HG02571 (cell line): ENCODE measurements around the gene CXXC5.
"Not testable (repeated sequence)": the region's sequence is repeated elsewhere in the genome, so short reads cannot be mapped to it uniquely, and the experiment has no call there.

Experiments used
- ATAC-seq: cut with Tn5 transposase; IDR thresholded peaks from one replicate; pipeline ENCODE4 v1.9.1; 2021; ENCODE audit warnings: mild to moderate bottlenecking, moderate library complexity; ENCODE audit not compliant: unreplicated experiment

The CXXC5 gene

DNA sequence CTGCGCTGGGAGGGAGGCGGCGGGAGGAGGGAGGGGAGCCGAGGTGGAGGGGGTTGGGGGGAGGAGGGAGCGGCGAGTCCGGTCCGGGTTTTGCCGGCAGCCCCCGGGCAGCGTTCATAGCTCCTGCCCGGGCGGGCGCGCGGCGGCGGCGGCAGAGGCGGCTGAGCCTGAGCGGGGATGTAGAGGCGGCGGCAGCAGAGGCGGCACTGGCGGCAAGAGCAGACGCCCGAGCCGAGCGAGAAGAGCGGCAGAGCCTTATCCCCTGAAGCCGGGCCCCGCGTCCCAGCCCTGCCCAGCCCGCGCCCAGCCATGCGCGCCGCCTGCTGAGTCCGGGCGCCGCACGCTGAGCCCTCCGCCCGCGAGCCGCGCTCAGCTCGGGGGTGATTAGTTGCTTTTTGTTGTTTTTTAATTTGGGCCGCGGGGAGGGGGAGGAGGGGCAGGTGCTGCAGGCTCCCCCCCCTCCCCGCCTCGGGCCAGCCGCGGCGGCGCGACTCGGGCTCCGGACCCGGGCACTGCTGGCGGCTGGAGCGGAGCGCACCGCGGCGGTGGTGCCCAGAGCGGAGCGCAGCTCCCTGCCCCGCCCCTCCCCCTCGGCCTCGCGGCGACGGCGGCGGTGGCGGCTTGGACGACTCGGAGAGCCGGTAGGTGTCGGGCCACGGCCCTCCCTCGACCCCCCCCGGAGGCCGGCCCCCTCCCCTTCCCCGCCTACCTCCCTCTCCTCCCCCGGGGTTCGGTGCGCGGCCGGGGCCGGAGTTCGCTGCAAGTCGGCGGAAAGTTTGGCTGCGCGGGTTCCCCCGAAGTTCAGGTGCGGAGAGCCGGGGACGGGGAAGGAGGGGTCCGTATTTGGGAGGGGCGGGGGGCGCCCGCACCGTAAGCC lies at the start of gene CXXC5:
Gene CXXC5 (plus strand): TSS at position 145 of the 877 bp plus-strand sequence. CDS start 32,175 bp downstream, outside the sequence.
- no peak for ATAC-seq

DNA sequence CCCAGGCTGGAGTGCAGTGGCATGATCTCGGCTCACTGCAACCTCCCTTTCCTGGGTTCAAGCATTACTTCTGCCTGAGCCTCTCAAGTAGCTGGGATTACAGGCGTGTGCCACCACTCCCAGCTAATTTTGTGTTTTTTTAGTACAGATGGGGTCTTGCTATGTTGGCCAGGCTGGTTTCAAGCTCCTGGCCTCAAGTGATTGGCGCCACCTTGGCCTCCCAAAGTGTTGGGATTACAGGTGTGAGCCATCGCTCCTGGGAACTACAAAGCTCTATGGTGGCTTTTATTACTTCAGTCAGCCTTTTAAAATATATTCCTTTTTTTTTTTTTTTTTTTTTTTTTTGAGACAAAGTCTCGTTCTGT lies 49.6 kb upstream of the CXXC5 start:
- not testable (repeated sequence) for ATAC-seq

DNA sequence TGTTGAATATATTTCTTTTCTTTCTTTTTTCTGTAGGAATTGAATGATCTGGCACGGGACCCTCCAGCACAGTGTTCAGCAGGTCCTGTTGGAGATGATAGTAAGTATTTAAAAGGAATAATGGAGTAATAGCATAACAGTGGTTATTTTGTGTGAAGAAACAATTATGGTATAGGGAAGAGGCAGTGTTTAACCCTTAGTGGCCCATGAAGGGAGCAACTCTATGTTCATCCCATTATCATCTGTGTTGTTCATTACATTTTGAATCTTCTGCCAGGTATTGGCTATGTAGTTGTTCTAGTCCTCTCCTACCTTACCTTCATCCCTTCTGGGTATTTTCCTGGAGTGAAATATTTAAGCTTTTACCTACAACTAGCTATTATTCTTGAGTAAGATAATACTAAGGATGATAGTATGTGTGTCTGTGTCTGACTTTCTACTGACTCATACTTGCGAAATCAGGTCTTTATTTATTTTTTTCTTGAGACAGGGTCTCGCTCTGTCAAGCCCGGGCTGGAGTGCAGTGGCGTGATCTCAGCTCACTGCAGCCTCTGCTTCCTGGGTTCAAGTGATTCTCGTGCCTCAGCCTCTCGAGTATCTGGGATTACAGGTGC lies 47.7 kb upstream of the CXXC5 start:
- ATAC-seq, result no peak

DNA sequence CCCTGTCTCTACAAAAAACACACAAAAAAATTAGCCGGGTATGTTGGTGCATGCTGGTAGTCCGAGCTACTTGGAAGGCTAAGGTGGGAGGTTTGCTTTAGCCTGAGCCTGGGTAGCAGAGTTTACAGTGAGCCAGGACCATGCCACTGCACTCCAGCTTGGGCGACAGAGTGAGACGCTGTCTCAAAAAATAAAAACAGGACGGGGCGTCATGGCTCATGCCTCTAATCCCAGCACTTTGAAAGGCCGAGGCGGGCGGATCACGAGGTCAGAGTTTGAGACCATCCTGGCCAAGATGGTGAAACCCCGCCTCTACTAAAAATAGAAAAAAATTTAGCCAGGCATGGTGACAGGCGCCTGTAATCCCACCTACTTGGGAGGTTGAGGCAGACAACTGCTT lies 46.7 kb upstream of the CXXC5 start:
- no peak for ATAC-seq

DNA sequence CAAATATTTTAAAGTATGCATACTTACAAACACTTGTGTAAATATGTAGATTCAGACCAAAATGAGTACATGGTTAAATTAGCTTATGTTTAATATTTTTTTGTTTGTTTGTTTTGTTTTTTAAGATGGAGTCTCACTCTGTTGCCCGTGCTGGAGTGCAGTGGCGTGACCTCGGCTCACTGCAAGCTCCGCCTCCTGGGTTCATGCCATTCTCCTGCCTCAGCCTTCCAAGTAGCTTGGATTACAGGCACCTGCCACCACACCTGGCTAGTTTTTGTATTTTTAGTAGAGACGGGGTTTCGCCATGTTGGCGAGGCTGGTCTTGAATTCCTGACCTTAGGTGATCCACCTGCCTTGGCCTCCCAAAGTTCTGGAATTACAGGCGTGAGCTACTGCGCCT lies 46.2 kb upstream of the CXXC5 start:
- ATAC-seq, result not testable (repeated sequence)

DNA sequence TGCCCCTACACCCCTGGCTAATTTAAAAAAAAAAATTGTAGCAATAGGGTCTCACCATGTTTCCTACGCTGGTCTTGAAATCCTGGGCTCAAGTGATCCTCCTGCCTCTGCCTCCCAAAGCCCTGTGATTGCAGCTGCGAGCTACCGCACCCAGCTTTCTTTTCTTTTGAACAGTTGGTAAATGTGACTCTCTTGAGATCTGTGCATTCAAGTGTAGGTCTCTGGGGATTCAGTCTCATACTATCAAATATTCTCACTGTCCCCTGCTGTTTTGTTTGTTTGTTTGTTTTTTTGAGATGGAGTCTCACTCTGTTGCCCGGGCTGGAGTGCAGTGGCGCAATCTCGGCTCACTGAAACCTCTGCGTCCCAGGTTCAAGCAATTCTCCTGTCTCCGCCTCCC lies 42.3 kb upstream of the CXXC5 start:
- ATAC-seq, result no peak

GRCh38 chr5:139611703-139612584 lies 36.2 kb upstream of the CXXC5 start:
- ATAC-seq, result no peak

DNA sequence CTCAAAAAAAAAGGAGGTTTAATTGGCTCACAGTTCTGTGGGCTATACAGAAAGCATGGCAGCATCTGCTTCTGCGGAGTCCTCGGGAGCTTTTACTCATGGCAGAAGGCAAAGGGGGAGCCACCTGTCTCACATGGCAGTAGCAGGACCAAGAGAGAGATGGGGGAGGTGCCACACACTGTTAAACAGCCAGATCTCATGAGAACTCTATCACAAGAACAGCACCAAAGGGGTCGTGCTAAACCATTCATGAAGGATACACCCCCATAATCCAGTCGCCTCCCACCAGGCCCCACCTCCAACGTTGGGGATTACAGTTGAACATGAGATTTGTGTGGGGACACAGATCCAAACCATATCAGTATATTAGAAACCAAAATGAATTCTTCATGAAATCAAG lies 28.3 kb upstream of the CXXC5 start:
- ATAC-seq, result no peak

GRCh38 chr5:139625398-139625797 lies 22.8 kb upstream of the CXXC5 start:
- not testable (repeated sequence) for ATAC-seq

- no peak for ATAC-seq
These were observed 17.3 kb upstream of the CXXC5 start for GRCh38 chr5:139630855-139631254.

DNA sequence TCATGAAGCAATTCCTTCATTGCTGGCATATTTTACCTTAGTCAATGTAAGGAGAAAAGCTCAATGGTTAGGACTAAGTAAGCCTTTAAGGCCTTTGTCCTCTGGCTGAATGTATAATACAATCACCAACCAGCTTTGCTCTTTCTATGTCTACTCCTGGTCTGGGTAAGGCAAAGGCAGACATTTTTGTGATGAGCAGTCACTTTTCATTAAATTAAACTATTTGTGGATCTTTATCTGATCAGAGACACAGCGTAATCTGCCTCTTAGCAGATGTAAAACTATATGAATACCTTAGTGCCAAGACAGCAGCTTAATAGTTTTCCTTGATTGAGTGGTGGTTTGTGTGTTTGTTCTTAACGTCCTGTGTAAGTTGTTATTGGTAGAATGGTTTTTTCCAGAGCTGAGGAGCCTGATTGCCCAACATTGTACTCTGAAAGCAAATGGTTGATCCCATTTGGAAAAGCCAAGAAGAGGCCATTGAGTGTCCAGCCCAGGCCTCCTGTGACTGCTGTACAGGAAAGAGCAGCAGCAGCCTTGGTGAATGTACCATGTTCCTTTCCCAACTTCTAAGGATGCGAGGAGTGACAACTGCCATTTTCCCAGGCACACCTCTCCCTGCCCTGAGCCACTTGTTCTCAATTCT lies 16.5 kb upstream of the CXXC5 start:
- no peak for ATAC-seq

DNA sequence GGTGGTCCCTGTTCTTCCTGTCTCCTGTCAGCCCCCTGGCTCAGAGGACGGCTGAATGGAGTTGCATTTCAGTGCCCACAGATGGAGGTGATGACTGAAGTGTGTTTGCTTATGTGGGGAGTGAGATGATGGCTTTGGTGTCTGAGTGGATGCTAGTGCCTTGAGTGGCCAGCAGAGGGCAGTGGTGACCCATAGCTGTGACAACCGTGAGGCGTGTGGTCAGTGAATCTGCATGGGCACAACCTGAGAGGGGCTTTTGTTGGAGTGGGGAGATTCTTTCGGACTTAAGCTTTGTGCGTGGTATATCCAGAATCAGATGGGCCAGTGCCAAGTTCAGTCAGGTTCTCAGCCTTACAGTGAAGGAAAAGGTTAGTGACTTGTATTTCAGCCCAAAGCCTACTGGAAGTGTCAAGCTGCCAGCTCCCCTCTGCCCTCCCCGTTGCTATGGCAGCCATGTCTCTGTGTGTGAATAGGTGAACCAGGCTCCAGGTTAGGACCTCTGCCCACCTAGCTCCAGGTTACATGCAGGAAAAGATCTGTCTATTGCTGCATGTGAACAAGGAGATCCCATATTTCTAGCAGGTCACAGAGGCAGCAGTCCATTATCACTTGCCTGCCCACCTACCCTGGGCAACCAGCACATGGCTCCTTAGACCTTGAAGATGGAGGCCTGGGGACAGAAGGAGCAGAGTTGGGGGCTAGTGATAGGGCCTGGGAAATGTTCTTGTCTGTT lies 14.7 kb upstream of the CXXC5 start:
- ATAC-seq, result no peak

- no peak for ATAC-seq
These were observed 14.2 kb upstream of the CXXC5 start for GRCh38 chr5:139634028-139634325.

DNA sequence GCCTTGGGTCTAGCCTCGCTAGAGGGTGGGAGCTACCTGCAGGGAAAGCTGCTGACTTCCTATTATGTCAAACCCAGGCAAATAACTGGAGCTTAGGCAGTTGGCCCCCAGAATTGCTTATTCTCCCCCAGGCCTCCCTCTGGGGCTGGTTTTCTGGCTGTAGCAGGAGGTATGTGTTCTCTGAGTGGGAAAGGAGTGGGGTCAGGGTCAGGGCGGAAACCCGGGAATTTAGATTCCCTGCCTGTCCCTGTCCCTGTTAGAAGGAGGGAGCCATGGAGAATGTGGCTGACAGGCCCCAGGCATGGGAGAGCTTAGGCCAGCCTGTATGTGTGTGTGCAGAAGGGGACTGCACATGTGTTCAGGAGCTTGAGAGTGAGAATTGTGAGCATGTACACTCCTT lies 13.6 kb upstream of the CXXC5 start:
- ATAC-seq, result no peak

GRCh38 chr5:139635191-139635590 lies 13.0 kb upstream of the CXXC5 start:
- ATAC-seq, result no peak

GRCh38 chr5:139635606-139636206 lies 12.4 kb upstream of the CXXC5 start:
- no peak for ATAC-seq

DNA sequence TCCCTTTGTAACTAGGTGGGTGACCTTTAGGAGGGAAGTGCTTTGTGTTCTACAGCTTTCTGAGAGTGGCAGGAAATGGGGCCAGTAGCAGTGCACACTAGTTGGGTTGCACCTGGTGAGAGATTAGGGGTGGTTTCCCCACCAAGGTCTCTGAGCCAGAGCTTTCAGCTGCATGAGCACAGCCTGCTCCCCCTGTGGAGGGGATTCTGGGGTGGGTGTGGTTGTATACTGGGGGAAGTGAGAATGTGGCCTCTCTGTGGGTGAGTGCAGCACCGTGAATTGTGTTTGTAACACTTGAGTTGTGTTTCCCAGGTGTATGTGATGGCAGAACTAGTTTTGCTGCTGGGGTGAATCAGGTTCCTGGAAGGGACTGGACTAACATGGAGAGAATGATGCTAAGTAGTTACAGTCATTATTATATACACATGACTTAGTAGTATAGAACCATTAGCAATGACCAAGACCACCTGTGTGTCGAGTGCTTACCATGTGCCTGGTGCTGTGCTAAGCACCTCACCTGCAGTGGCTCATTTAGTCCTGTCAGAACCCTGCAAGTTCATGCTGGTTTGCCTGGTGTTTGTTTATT lies 11.8 kb upstream of the CXXC5 start:
- ATAC-seq, result peak; percentile 61

- ATAC-seq, result no peak
These were observed 11.2 kb upstream of the CXXC5 start for GRCh38 chr5:139636975-139637408.

DNA sequence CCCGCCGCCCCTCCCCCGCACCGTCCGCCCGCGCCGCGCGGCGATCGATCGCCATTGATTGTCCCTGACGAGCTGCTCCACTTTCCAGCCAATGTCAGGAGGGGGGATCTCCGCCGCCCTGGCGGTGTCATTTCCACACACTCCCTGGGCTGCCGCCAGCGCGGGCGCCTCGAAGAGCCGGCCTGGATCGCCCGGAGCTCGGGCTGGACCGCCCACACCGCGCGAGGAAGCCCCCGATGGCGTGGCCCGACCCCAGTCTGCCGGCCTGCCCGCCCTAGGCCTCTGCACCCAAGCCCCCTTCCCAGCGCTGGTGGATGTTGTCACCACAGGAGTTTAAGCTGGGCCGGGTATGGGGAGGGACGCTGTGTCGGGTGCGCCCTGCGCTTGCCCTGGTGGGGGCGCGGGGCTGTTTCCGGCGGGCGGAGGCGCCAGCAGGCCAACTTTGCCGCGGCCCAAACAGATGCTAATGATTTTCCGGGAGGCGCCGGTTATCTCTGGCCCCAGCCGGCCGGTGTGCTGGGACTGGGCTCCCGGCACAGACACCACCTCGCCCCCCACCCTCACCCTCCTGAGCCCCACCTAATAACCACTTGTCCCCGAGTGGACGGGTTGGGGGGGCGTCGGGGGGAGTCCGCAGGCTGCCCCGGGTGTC lies 10.6 kb upstream of the CXXC5 start:
- ATAC-seq, result peak; percentile 33
